Measurements from ENCODE around the gene ATAD1.

ATAD1 gene

GRCh38 chr10:87724789-87725188 lies 93.2 kb downstream of the ATAD1 start:
- TF ChIP-seq, protein P1, sequence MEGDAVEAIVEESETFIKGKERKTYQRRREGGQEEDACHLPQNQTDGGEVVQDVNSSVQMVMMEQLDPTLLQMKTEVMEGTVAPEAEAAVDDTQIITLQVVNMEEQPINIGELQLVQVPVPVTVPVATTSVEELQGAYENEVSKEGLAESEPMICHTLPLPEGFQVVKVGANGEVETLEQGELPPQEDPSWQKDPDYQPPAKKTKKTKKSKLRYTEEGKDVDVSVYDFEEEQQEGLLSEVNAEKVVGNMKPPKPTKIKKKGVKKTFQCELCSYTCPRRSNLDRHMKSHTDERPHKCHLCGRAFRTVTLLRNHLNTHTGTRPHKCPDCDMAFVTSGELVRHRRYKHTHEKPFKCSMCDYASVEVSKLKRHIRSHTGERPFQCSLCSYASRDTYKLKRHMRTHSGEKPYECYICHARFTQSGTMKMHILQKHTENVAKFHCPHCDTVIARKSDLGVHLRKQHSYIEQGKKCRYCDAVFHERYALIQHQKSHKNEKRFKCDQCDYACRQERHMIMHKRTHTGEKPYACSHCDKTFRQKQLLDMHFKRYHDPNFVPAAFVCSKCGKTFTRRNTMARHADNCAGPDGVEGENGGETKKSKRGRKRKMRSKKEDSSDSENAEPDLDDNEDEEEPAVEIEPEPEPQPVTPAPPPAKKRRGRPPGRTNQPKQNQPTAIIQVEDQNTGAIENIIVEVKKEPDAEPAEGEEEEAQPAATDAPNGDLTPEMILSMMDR (IDR thresholded peaks at IDR 0.05; ENCODE audit: low read depth, low read length, poor library complexity, severe bottlenecking) = no peak
- TF ChIP-seq EZH2phosphoT487 (IDR thresholded peaks at IDR 0.05; ENCODE audit: borderline replicate concordance, low read length) = no peak
- Histone ChIP-seq H3K9me2 (replicated peaks; ENCODE audit: control insufficient read depth, low read length) (no peaks in the 10 kb centered on the region), H3K4me3 (ENCODE audit: low read length) (no peak overlapping the region), H3K4me1 (ENCODE audit: control insufficient read depth, low read length) (no peaks in the 10 kb centered on the region), H4K20me1 (ENCODE audit: control insufficient read depth, insufficient read depth, low read depth, low read length) (no peaks in the 10 kb centered on the region), H3K36me3 (ENCODE audit: control insufficient read depth, low read length) (no peaks in the 10 kb centered on the region), H3K27ac (ENCODE audit: low read depth, low read length) (no peak overlapping the region), H3K79me2 (ENCODE audit: control insufficient read depth, low read length) (no peaks in the 10 kb centered on the region), H3K27me3 (ENCODE audit: control insufficient read depth, low read length) (peaks cover 23% of the 10 kb centered on the region), H3K4me2 (ENCODE audit: low read length) (no peak overlapping the region), H3F3A (ENCODE audit: control insufficient read depth, insufficient read depth) (no peaks in the 10 kb centered on the region), H3K9me3 (ENCODE audit: control insufficient read depth, insufficient read depth, low read length) (no peaks in the 10 kb centered on the region)

- Histone ChIP-seq H3K9me3 (ENCODE audit: control insufficient read depth, insufficient read depth, low read length) (no peaks in the 10 kb centered on the region), H4K20me1 (ENCODE audit: control insufficient read depth, insufficient read depth, low read depth, low read length) (no peaks in the 10 kb centered on the region), H3K4me3 (ENCODE audit: low read length) (no peak overlapping the region), H3K79me2 (ENCODE audit: control insufficient read depth, low read length) (no peaks in the 10 kb centered on the region), H3K9me2 (replicated peaks; ENCODE audit: control insufficient read depth, low read length) (no peaks in the 10 kb centered on the region), H3K27ac (ENCODE audit: low read depth, low read length) (no peak overlapping the region), H3K27me3 (ENCODE audit: control insufficient read depth, low read length) (peaks cover 31% of the 10 kb centered on the region), H3K36me3 (ENCODE audit: control insufficient read depth, low read length) (no peaks in the 10 kb centered on the region), H3K4me1 (ENCODE audit: control insufficient read depth, low read length) (no peaks in the 10 kb centered on the region), H3F3A (ENCODE audit: control insufficient read depth, insufficient read depth) (no peaks in the 10 kb centered on the region), H3K4me2 (ENCODE audit: low read length) (no peak overlapping the region)
- TF ChIP-seq, protein P1 (IDR thresholded peaks at IDR 0.05; ENCODE audit: low read depth, low read length, poor library complexity, severe bottlenecking) = no peak
- TF ChIP-seq EZH2phosphoT487 (IDR thresholded peaks at IDR 0.05; ENCODE audit: borderline replicate concordance, low read length) = no peak
Measured at GRCh38 chr10:87723500-87723899, 94.5 kb downstream of the ATAD1 start.

DNA sequence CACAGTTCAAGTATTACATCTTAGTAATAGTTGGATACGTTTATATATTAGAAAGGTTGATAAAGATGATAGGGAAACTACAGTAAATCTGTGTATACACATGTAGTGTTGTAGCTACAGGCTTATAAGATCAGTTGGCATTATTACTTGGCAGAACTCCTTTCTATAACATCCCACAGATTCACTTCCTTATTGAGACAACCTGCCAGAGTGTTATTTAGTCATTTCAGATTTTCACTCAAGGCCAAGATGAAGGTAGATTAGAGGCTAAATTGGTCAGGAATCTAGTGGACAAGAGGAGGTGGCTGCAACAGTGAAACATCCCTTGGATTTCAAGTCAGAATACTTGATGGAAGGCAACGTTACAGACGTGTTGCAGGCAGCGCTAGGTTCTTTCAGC lies 95.3 kb downstream of the ATAD1 start:
- H3K27ac ChIP-seq (ENCODE audit: low read depth, low read length) = no peak overlapping the region
- no peaks in the 10 kb centered on the region for H3K9me3 ChIP-seq (ENCODE audit: control insufficient read depth, insufficient read depth, low read length)
- H3K9me2 ChIP-seq (replicated peaks; ENCODE audit: control insufficient read depth, low read length) = no peaks in the 10 kb centered on the region
- TF ChIP-seq EZH2phosphoT487 (IDR thresholded peaks at IDR 0.05; ENCODE audit: borderline replicate concordance, low read length) = no peak
- TF ChIP-seq, protein P1 (IDR thresholded peaks at IDR 0.05; ENCODE audit: low read depth, low read length, poor library complexity, severe bottlenecking) = no peak
- H3K4me3 ChIP-seq (ENCODE audit: low read length) = no peak overlapping the region
- no peaks in the 10 kb centered on the region for H3F3A ChIP-seq (ENCODE audit: control insufficient read depth, insufficient read depth)
- H3K79me2 ChIP-seq (ENCODE audit: control insufficient read depth, low read length) = no peaks in the 10 kb centered on the region
- no peaks in the 10 kb centered on the region for H3K36me3 ChIP-seq (ENCODE audit: control insufficient read depth, low read length)
- H3K4me1 ChIP-seq (ENCODE audit: control insufficient read depth, low read length) = no peaks in the 10 kb centered on the region
- no peaks in the 10 kb centered on the region for H4K20me1 ChIP-seq (ENCODE audit: control insufficient read depth, insufficient read depth, low read depth, low read length)
- peaks cover 34% of the 10 kb centered on the region for H3K27me3 ChIP-seq (ENCODE audit: control insufficient read depth, low read length)
- no peak overlapping the region for H3K4me2 ChIP-seq (ENCODE audit: low read length)

GRCh38 chr10:87721781-87722180 lies 96.2 kb downstream of the ATAD1 start:
- H3K27ac ChIP-seq (ENCODE audit: low read depth, low read length) = no peak overlapping the region
- no peaks in the 10 kb centered on the region for H3K4me1 ChIP-seq (ENCODE audit: control insufficient read depth, low read length)
- H3K27me3 ChIP-seq (ENCODE audit: control insufficient read depth, low read length) = peaks cover 27% of the 10 kb centered on the region
- no peaks in the 10 kb centered on the region for H4K20me1 ChIP-seq (ENCODE audit: control insufficient read depth, insufficient read depth, low read depth, low read length)
- no peaks in the 10 kb centered on the region for H3K79me2 ChIP-seq (ENCODE audit: control insufficient read depth, low read length)
- H3K4me3 ChIP-seq (ENCODE audit: low read length) = no peak overlapping the region
- H3F3A ChIP-seq (ENCODE audit: control insufficient read depth, insufficient read depth) = no peaks in the 10 kb centered on the region
- H3K36me3 ChIP-seq (ENCODE audit: control insufficient read depth, low read length) = no peaks in the 10 kb centered on the region
- TF ChIP-seq, protein P1 (IDR thresholded peaks at IDR 0.05; ENCODE audit: low read depth, low read length, poor library complexity, severe bottlenecking) = no peak
- TF ChIP-seq EZH2phosphoT487 (IDR thresholded peaks at IDR 0.05; ENCODE audit: borderline replicate concordance, low read length) = no peak
- no peaks in the 10 kb centered on the region for H3K9me3 ChIP-seq (ENCODE audit: control insufficient read depth, insufficient read depth, low read length)
- no peak overlapping the region for H3K4me2 ChIP-seq (ENCODE audit: low read length)
- no peaks in the 10 kb centered on the region for H3K9me2 ChIP-seq (replicated peaks; ENCODE audit: control insufficient read depth, low read length)
